GM12875 (cell line): Measurements from ENCODE around the gene GNAO1.

Source experiments
- H3K4me3 ChIP-seq: one replicate; pipeline ENCODE4 v1.5.1; 2011; ENCODE audit warnings: low read depth, low read length, control low read depth
- CTCF ChIP-seq: IDR thresholded peaks from 2 replicates; pipeline ENCODE4 v1.5.1; 2011; ENCODE audit warnings: low read depth, mild to moderate bottlenecking, control low read depth, inconsistent platforms, low read length, moderate library complexity, borderline replicate concordance; ENCODE audit not compliant: insufficient read depth

GNAO1 gene

GRCh38 chr16:56275801-56276200 lies 84.5 kb downstream of the GNAO1 start:
- no peak for TF ChIP-seq CTCF
- H3K4me3 ChIP-seq = no peak overlapping the region

GRCh38 chr16:56277075-56277474 lies 85.8 kb downstream of the GNAO1 start:
- TF ChIP-seq CTCF = no peak; the same call in 1 of the 2 replicates
- no peak overlapping the region for H3K4me3 ChIP-seq

DNA sequence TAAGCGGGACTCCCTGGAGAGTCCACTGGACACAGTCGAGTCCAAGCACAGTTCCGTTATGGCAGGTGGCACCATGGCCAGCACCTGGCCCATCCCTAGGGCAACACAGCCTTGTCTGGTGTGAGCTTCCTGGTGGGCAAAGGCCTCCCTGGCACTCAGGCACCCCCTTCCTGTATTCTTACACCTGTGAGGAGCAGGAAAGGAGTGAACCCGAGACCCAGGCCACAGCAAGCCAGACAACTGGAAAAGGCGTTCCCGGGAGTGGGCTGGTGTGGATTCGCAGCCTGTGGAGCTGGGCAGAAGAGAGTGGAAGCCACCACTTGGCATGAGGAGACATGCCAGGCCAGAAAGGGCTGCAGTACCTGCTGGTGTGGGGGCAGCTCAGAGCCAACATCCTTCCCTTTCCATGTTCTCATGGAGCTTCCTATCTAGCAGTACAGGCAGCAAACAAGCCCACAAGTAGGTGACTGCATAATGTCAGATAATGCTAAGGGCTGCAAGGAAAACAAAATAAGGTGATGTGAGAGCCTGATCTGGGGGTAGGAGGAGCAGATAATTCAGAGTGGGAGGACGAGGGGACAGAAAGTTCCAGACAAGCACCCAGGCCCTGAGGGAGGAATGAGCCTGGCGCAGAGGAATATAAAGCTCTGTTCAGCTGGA lies 87.0 kb downstream of the GNAO1 start:
- no peak for TF ChIP-seq CTCF
- H3K4me3 ChIP-seq = no peak overlapping the region

- no peak for TF ChIP-seq CTCF
- no peak overlapping the region for H3K4me3 ChIP-seq
Observed at GRCh38 chr16:56279132-56279531, 87.8 kb downstream of the GNAO1 start.

DNA sequence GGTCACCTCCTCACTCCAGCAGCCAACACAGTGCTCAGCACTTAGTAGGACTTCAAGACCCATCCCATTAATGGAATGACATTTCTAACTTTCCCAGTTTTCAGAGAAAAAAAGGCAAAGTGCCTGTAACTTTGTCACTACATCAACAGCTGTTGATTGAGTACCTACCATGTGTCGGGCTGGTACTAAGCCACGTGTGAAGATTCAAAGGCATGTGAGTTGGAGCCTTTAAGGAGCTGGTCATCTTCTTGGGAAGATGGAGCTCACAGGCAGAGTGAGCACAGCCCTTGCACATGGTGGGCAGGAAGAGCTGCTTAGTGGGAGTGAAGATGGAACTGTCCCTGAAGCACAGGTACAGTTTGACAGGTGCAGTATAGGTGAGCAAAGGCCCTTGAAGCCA lies 88.6 kb downstream of the GNAO1 start:
- H3K4me3 ChIP-seq = no peak overlapping the region

DNA sequence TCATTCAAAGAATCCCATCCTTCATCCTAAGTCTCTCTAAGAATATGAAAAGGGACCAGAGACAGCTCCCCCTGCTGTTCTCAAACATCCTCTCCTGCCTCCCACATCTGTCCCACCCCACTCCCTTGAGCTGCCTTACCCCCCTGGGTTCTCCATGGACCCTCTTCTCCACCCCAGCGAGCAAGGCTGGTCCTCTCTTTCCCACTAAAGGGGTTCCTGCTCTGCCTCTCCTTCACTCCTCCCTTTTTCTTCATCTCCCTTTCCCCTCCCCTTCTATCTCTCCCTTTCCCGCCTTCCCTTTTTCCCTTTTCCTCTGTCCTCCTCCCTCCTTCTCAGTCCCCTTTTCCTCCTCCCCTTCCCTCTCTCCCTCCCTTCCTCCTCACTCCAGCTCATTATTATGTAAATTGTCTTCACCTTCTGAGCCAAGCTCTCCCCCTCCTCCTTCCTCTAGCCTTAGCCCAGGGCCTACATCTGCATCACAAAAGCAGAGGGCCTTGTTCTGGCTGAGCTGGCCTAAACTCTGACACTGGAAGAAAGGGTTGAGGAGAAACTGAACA lies 90.0 kb downstream of the GNAO1 start:
- TF ChIP-seq CTCF = peak; percentile 36; the same call in 1 of the 2 replicates
- no peak overlapping the region for H3K4me3 ChIP-seq

More for the DNA sequence above, 88.6 kb downstream of the GNAO1 start:
- no peak for TF ChIP-seq CTCF

- no peak for TF ChIP-seq CTCF
- H3K4me3 ChIP-seq = no peak overlapping the region
Observed at GRCh38 chr16:56282451-56282850, 91.2 kb downstream of the GNAO1 start.
